ENCODE measurements around the gene EPB41L4A. TPM values are rescaled to one million over a fixed set of nuclear protein-coding genes. Genes with fewer than 3 reads are reported as not detected.

The EPB41L4A gene
- total RNA-seq, 1 donor from 2014 or later, result 2.7 TPM

DNA sequence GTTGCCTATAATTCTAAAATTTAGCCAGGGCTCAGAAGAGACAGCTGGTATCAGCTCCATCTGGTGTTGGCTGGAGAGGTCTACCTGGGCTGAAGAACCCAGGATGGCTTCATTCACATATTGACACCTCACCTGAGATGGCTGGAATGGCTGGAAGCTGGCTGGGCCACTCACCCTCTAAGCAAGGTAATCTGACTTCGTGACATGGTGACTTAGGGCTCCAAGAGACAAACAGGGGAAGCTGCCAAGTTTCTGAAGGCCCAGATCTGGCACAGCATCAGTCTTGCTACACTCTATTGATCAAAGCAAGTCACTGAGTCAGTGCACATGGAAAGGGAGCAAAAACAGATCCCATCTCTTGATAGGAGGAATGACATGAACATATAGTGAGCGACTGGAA is 102.3 kb downstream of the EPB41L4A start:
- Mint-ChIP-seq H3K36me3 (ENCODE audit: unreplicated experiment) (no peaks in the 10 kb centered on the region), H3K4me1 (ENCODE audit: unreplicated experiment) (no peaks in the 10 kb centered on the region), H3K27me3 (ENCODE audit: unreplicated experiment) (no peaks in the 10 kb centered on the region), H3K9me3 (ENCODE audit: unreplicated experiment) (no peaks in the 10 kb centered on the region), H3K27ac (ENCODE audit: unreplicated experiment) (no peak overlapping the region), H3K4me3 (ENCODE audit: unreplicated experiment) (no peak overlapping the region)
- TF ChIP-seq, protein P1, sequence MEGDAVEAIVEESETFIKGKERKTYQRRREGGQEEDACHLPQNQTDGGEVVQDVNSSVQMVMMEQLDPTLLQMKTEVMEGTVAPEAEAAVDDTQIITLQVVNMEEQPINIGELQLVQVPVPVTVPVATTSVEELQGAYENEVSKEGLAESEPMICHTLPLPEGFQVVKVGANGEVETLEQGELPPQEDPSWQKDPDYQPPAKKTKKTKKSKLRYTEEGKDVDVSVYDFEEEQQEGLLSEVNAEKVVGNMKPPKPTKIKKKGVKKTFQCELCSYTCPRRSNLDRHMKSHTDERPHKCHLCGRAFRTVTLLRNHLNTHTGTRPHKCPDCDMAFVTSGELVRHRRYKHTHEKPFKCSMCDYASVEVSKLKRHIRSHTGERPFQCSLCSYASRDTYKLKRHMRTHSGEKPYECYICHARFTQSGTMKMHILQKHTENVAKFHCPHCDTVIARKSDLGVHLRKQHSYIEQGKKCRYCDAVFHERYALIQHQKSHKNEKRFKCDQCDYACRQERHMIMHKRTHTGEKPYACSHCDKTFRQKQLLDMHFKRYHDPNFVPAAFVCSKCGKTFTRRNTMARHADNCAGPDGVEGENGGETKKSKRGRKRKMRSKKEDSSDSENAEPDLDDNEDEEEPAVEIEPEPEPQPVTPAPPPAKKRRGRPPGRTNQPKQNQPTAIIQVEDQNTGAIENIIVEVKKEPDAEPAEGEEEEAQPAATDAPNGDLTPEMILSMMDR (IDR thresholded peaks at IDR 0.05), result no peak
- no peak for DNase-seq (ENCODE audit: extremely low spot score, unreplicated experiment)

DNA sequence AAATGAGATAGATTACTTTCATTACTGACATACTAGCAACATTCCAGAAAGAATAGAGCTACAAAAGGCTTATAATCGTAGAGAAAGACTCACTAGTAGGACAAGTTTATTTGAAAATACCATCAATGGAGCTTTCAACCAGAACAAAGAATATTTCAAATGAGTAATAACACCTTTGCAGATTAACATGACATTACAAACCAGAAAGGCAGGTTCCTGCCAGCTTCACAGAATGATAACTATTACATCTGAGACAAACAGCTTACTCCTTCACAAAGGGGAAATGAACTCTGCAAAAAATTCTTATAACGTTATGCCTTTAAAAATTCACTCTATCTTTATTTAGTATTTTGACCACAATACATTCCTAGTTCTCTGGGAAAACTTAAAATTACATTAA is 103.1 kb downstream of the EPB41L4A start:
- no peak overlapping the region for H3K27ac Mint-ChIP-seq (ENCODE audit: unreplicated experiment)
- DNase-seq (ENCODE audit: extremely low spot score, unreplicated experiment), result no peak
- no peaks in the 10 kb centered on the region for H3K36me3 Mint-ChIP-seq (ENCODE audit: unreplicated experiment)
- TF ChIP-seq, protein P1 (IDR thresholded peaks at IDR 0.05), result no peak
- no peaks in the 10 kb centered on the region for H3K9me3 Mint-ChIP-seq (ENCODE audit: unreplicated experiment)
- no peaks in the 10 kb centered on the region for H3K4me1 Mint-ChIP-seq (ENCODE audit: unreplicated experiment)
- no peak overlapping the region for H3K4me3 Mint-ChIP-seq (ENCODE audit: unreplicated experiment)
- no peaks in the 10 kb centered on the region for H3K27me3 Mint-ChIP-seq (ENCODE audit: unreplicated experiment)

DNA sequence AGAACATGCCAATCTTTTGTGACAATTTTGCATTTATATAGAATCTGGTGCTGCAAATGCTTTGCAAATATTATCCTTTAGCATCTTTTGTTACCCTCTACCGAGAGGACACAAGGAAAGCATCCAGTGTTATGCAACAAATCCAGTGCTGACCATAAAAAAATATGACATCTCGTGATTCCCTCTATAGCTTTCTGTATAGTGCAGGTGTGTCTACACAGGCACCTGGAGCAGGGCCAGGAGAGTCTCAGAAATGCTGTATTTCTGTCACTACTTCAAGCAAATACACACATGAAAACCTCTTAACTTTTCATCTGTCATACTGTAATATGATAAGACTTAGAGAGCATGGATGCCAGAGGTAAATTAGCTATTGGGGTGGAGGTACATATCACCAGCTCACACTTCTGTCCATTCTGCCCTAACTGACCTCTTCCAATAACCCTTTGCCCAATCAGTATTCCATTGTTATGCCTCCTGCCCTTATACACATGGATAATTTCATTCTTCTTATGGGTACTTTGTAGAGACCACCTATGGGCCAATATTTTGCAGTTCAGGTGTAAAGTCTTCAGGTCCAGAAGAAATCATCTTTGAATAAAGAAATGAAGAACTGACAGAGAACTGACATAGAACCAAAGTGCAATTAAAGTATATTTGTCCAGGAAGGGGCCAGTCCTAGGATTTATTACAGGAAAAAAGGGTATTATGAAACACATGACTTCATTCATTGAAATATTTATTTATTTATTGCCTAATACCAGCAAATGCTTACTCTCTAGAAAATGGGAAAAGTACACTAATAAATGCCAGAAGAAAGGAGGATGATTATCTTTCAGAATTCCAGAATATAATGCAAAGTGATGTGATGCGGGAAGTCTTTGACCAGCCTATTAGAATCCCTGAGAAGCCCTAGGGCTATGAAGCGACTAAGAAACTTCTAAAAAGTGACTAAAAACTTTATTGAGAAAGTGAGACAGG is 106.5 kb downstream of the EPB41L4A start:
- DNase-seq (ENCODE audit: extremely low spot score, unreplicated experiment), result no peak
- Mint-ChIP-seq H3K36me3 (ENCODE audit: unreplicated experiment) (no peaks in the 10 kb centered on the region), H3K4me3 (ENCODE audit: unreplicated experiment) (no peak overlapping the region), H3K27me3 (ENCODE audit: unreplicated experiment) (no peaks in the 10 kb centered on the region), H3K9me3 (ENCODE audit: unreplicated experiment) (no peaks in the 10 kb centered on the region), H3K4me1 (ENCODE audit: unreplicated experiment) (no peaks in the 10 kb centered on the region), H3K27ac (ENCODE audit: unreplicated experiment) (no peak overlapping the region)
- TF ChIP-seq, protein P1 (IDR thresholded peaks at IDR 0.05), result no peak

DNA sequence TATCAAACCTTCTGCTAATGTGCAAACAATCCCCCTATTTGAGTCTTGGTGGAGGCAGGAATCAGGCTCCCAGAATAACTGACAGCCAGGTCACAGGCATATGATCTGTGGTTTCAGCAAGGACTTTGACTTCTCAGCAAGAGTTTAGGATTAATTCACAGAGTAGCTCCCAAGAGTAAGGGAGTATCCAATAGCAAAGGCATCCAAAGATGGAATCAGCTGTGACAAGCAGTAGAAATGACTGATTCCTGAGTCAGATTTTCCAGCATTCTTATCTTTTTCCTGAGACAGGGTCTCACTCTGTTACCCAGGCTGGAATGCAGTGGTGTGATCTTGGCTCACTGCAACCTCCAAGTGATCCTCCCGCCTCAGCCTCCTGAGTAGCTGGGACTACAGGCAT is 108.3 kb downstream of the EPB41L4A start:
- no peaks in the 10 kb centered on the region for H3K4me1 Mint-ChIP-seq (ENCODE audit: unreplicated experiment)

DNA sequence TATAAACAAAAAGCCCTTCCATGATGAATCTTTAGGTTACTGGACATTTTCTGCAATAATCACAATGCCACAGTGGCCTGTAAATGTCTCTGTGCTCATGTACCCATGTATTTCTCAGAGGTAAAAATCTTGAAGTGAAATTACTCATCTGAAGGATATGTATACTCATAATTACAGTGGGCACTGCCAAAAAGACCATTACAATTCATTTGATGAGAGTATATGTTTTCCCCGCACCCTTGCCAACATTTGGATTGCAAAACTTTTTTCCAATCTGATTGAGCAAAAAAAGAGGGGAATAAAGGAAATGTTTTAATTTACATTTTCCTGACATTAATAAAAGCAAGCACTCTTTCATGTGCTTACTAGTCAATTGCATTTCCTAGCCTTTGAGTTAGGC is 110.5 kb downstream of the EPB41L4A start:
- no peak overlapping the region for H3K4me3 Mint-ChIP-seq (ENCODE audit: unreplicated experiment)
- no peak overlapping the region for H3K27ac Mint-ChIP-seq (ENCODE audit: unreplicated experiment)
- no peak for DNase-seq (ENCODE audit: extremely low spot score, unreplicated experiment)
- H3K36me3 Mint-ChIP-seq (ENCODE audit: unreplicated experiment), result no peaks in the 10 kb centered on the region
- TF ChIP-seq, protein P1 (IDR thresholded peaks at IDR 0.05), result no peak
- no peaks in the 10 kb centered on the region for H3K4me1 Mint-ChIP-seq (ENCODE audit: unreplicated experiment)
- H3K9me3 Mint-ChIP-seq (ENCODE audit: unreplicated experiment), result no peaks in the 10 kb centered on the region
- peaks cover 3% of the 10 kb centered on the region for H3K27me3 Mint-ChIP-seq (ENCODE audit: unreplicated experiment)

More for the DNA sequence above, 108.3 kb downstream of the EPB41L4A start:
- no peak overlapping the region for H3K27ac Mint-ChIP-seq (ENCODE audit: unreplicated experiment)
- DNase-seq (ENCODE audit: extremely low spot score, unreplicated experiment), result no peak
- H3K9me3 Mint-ChIP-seq (ENCODE audit: unreplicated experiment), result no peaks in the 10 kb centered on the region
- H3K36me3 Mint-ChIP-seq (ENCODE audit: unreplicated experiment), result no peaks in the 10 kb centered on the region
- H3K4me3 Mint-ChIP-seq (ENCODE audit: unreplicated experiment), result no peak overlapping the region
- TF ChIP-seq, protein P1 (IDR thresholded peaks at IDR 0.05), result no peak
- no peaks in the 10 kb centered on the region for H3K27me3 Mint-ChIP-seq (ENCODE audit: unreplicated experiment)

All from osteocyte (in vitro differentiated cells).